HUES48 (cell line): ENCODE data around the gene MLC1.

Experiments
- H3K27ac ChIP-seq: one replicate; pipeline ENCODE4 v1.7.0; 2013; ENCODE audit warnings: low read depth, low read length, inconsistent platforms
- H3K27me3 ChIP-seq: 2 replicates; pipeline ENCODE4 v1.6.1; 2013; ENCODE audit warnings: mild to moderate bottlenecking, low read length; ENCODE audit not compliant: control insufficient read depth, insufficient read depth
- H3K36me3 ChIP-seq: 2 replicates; pipeline ENCODE4 v1.6.1; 2013; ENCODE audit warnings: low read length; ENCODE audit not compliant: control insufficient read depth, insufficient read depth
- H3K4me1 ChIP-seq: 2 replicates; pipeline ENCODE4 v1.6.1; 2013; ENCODE audit warnings: mild to moderate bottlenecking, low read length; ENCODE audit not compliant: control insufficient read depth, insufficient read depth
- H3K4me3 ChIP-seq: 2 replicates; pipeline ENCODE4 v1.5.1; 2013; ENCODE audit warnings: mild to moderate bottlenecking, low read depth, low read length
- H3K9ac ChIP-seq: 2 replicates; pipeline ENCODE4 v1.6.1; 2013; ENCODE audit warnings: mild to moderate bottlenecking, low read depth, low read length, moderate library complexity
- H3K9me3 ChIP-seq: 2 replicates; pipeline ENCODE4 v1.6.1; 2013; ENCODE audit warnings: low read length; ENCODE audit not compliant: control insufficient read depth, insufficient read depth

The MLC1 gene

GRCh38 chr22:50031189-50032091 lies 53.8 kb downstream of the MLC1 start:
- no peak overlapping the region for H3K4me3 ChIP-seq
- no peak overlapping the region for H3K9ac ChIP-seq
- H3K4me1 ChIP-seq: no peaks in the 10 kb centered on the region; the same call in 1 of the 2 replicates
- H3K27ac ChIP-seq: no peak overlapping the region
- H3K27me3 ChIP-seq: peaks cover 17% of the 10 kb centered on the region
- no peaks in the 10 kb centered on the region for H3K9me3 ChIP-seq
- H3K36me3 ChIP-seq: no peaks in the 10 kb centered on the region

DNA sequence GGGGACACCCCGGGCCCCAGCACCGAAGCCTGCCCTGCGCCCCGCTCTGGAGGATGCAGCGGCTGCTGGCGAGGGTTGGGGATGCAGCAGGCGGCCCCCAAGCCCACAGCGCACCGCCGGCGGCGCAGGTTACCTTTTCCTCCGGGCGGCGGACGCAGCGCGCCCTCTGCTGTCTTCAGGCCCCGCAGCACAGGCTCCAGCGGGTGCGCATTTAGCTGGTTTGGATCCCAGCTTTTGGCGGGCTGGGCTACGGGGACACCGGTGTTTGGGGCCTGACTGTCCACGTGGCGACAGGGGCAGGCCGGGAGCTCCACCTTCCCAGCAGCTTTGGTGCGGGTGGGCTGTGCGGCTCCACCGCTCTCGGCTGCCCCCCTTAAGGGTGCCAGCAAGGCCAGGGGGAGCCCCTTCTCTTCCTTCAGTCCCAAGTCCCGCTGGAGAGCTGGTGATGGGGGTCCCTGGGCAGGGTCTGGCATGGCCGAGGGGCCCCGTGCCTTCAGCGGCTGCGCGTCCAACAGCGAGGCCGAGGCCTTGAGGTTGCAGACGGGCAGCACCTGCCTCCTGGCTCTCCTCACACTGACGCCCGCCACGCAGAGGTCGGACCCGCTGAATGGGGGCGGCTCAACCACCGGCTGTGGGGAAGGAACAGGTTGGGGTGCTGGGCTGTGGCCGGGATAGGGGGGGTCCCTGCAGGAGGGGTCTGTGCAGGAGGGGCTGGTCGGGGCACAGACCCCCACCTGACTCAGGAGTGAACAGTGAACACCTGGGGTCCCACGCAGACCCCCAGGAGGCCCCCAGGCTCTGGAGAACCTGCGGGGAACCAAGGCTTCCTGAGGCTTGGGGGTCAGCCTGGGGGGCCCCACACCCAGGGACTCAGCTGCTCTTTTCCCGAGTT lies 54.7 kb downstream of the MLC1 start:
- no peaks in the 10 kb centered on the region for H3K36me3 ChIP-seq
- no peak overlapping the region for H3K27ac ChIP-seq
- H3K9me3 ChIP-seq: no peaks in the 10 kb centered on the region
- peaks cover 17% of the 10 kb centered on the region for H3K27me3 ChIP-seq
- no peaks in the 10 kb centered on the region; the same call in 1 of the 2 replicates for H3K4me1 ChIP-seq
- H3K9ac ChIP-seq: no peak overlapping the region
- no peak overlapping the region for H3K4me3 ChIP-seq

- Histone ChIP-seq H3K4me1 (no peaks in the 10 kb centered on the region; the same call in 1 of the 2 replicates), H3K27ac (no peak overlapping the region), H3K4me3 (no peak overlapping the region), H3K27me3 (peaks cover 17% of the 10 kb centered on the region), H3K36me3 (no peaks in the 10 kb centered on the region), H3K9ac (no peak overlapping the region), H3K9me3 (no peaks in the 10 kb centered on the region)
Observed at GRCh38 chr22:50027639-50028537, 57.3 kb downstream of the MLC1 start.

- peaks cover 17% of the 10 kb centered on the region for H3K27me3 ChIP-seq
- H3K9me3 ChIP-seq: no peaks in the 10 kb centered on the region; the same call in 1 of the 2 replicates
- no peak overlapping the region for H3K27ac ChIP-seq
- no peaks in the 10 kb centered on the region; the same call in 1 of the 2 replicates for H3K4me1 ChIP-seq
- H3K4me3 ChIP-seq: no peak overlapping the region
- H3K36me3 ChIP-seq: no peaks in the 10 kb centered on the region
- H3K9ac ChIP-seq: no peak overlapping the region
Observed at GRCh38 chr22:50025993-50026392, 59.2 kb downstream of the MLC1 start.

GRCh38 chr22:50022171-50022819 lies 62.9 kb downstream of the MLC1 start:
- no peak overlapping the region for H3K4me3 ChIP-seq
- H3K36me3 ChIP-seq: no peaks in the 10 kb centered on the region
- no peaks in the 10 kb centered on the region for H3K4me1 ChIP-seq
- H3K27ac ChIP-seq: no peak overlapping the region
- H3K27me3 ChIP-seq: peaks cover 10% of the 10 kb centered on the region; the same call in 1 of the 2 replicates
- no peak overlapping the region for H3K9ac ChIP-seq
- H3K9me3 ChIP-seq: no peaks in the 10 kb centered on the region; the same call in 1 of the 2 replicates

DNA sequence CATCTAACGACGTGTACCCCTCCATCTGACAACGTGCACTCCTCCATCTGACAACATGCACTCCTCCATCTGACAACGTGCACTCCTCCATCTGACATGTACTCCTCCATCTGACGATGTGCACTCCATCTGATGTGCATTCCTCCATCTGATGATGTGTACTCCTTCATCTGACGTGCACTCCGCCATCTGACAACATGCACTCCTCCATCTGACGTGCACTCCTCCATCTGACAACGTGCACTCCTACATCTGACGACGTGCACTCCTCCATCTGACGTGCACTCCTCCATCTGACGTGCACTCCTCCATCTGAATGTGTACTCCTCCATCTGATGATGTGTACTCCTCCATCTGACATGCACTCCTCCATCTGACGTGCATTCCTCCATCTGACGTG lies 64.6 kb downstream of the MLC1 start:
- Histone ChIP-seq H3K9ac (no peak overlapping the region), H3K27ac (no peak overlapping the region), H3K9me3 (no peaks in the 10 kb centered on the region; the same call in 1 of the 2 replicates), H3K4me1 (no peaks in the 10 kb centered on the region), H3K4me3 (no peak overlapping the region), H3K36me3 (no peaks in the 10 kb centered on the region), H3K27me3 (peaks cover 18% of the 10 kb centered on the region)

- Histone ChIP-seq H3K36me3 (no peaks in the 10 kb centered on the region), H3K9ac (no peak overlapping the region), H3K27ac (no peak overlapping the region), H3K9me3 (no peaks in the 10 kb centered on the region; the same call in 1 of the 2 replicates), H3K4me3 (no peak overlapping the region), H3K27me3 (peaks cover 28% of the 10 kb centered on the region), H3K4me1 (no peaks in the 10 kb centered on the region)
Observed at GRCh38 chr22:50019316-50019715, 65.9 kb downstream of the MLC1 start.

GRCh38 chr22:50018608-50019285 lies 66.5 kb downstream of the MLC1 start:
- H3K9me3 ChIP-seq: no peaks in the 10 kb centered on the region; the same call in 1 of the 2 replicates

GRCh38 chr22:50017701-50018224 lies 67.5 kb downstream of the MLC1 start:
- Histone ChIP-seq H3K4me1 (no peaks in the 10 kb centered on the region), H3K27me3 (peaks cover 44% of the 10 kb centered on the region), H3K36me3 (no peaks in the 10 kb centered on the region), H3K4me3 (no peak overlapping the region), H3K9me3 (no peaks in the 10 kb centered on the region; the same call in 1 of the 2 replicates), H3K27ac (no peak overlapping the region), H3K9ac (no peak overlapping the region)

More at GRCh38 chr22:50018608-50019285, 66.5 kb downstream of the MLC1 start:
- Histone ChIP-seq H3K9ac (no peak overlapping the region), H3K4me3 (no peak overlapping the region), H3K36me3 (no peaks in the 10 kb centered on the region), H3K27me3 (peaks cover 34% of the 10 kb centered on the region), H3K27ac (no peak overlapping the region), H3K4me1 (no peaks in the 10 kb centered on the region)
